ENCODE data around the gene NUP37. TPM values are rescaled to one million over a fixed set of nuclear protein-coding genes. Genes with fewer than 3 reads are reported as not detected.
"Not testable (repeated sequence)": the region's sequence is repeated elsewhere in the genome, so short reads cannot be mapped to it uniquely, and the experiment has no call there.

NUP37 gene
- total RNA-seq, result 10 to 100 TPM; 18.0 to 27.2 TPM
- polyA plus RNA-seq (ENCODE audit: insufficient read length in 2 of 2), result 10 to 100 TPM; 11.9 to 12.2 TPM
- long read RNA-seq, donor 1, transcript NUP37-209 (10 exons, 2,372 nt), result major isoform, 5 of 5 reads
- long read RNA-seq, donor 1, partial matches to known transcripts, result 0 of 5 reads
- long read RNA-seq, donor 1, other reads (novel, unspliced or antisense), result 0 of 5 reads
- long read RNA-seq, donor 2, partial matches to known transcripts, result 0 of 3 reads
- long read RNA-seq, donor 2, other reads (novel, unspliced or antisense), result 0 of 3 reads
- long read RNA-seq, donor 3, partial matches to known transcripts, result 0 of 1 reads
- long read RNA-seq, donor 3, other reads (novel, unspliced or antisense), result 0 of 1 reads
- long read RNA-seq, donor 4, transcript NUP37-201 (9 exons, 1,203 nt), result minor isoform, 5 of 139 reads
- long read RNA-seq, donor 4, transcript NUP37-209 (10 exons, 2,372 nt), result major isoform, 16 of 139 reads
- long read RNA-seq, donor 4, partial matches to known transcripts, result 117 of 139 reads
- long read RNA-seq, donor 4, other reads (novel, unspliced or antisense), result 0 of 139 reads

DNA sequence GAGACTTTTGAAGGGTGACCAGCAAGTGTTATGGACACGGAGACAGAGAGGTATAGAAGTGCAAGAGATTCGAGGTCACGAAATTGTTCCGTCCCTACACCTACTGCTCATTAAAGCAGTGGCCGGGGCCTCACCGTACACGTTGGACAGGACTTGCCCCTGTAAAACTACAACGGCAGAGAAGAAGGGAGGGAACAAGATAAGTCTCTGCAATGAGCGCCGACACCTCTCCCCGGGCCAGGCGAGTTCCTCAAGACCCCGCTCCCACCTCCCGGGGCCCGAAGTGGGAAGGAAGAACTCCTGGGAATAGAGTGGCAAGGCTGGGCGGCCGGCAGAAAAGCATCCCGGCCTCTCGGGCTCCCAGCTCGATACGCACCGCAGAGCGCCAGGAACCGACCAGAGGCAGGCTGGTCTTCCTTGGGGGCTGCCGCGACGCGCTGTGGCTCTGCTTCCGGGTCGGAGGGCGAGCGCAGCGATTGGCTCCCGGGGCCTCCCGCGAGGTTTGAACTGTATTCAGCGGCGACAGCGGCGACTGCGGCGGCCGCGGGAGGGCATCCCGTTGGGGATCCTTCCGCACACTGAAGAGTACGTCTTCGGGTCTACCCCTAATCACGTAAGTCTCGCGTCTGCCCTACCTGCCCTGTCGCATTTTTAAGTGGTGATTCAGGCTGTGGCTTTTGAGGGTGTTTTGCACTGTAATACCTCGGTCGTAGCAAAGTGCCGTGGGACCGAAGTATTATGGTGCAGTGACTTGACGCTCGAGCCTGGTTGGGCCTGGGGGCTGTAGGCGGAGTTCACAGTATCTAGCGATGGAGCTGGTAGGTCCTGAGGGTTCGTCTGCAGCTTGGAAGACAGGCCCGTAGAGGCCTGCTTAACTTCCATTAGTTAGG is at the start of gene NUP37, which contains the start of gene PARPBP:
Gene NUP37, minus strand, starts transcription at position 441 of the 890 bp plus-strand sequence. CDS start 1,596 bp downstream, outside the sequence.
Gene PARPBP, plus strand, starts transcription at position 510 of the 890 bp plus-strand sequence. CDS start 3,706 bp downstream, outside the sequence.
- DNase-seq (ENCODE audit: low read depth in 4 of 6, low spot score in 6 of 6), result peak; percentile 73 to 96 (median 84)
- WGBS (ENCODE audit: insufficient coverage), result under 1% methylated on average over 60 of the region's 62 CpGs
- Histone ChIP-seq H3K9me3 (ENCODE audit: control insufficient read depth, insufficient read depth, low read length) (no peaks in the 10 kb centered on the region), H3K27me3 (ENCODE audit: control insufficient read depth, insufficient read depth, low read length) (no peaks in the 10 kb centered on the region), H3K4me3 (ENCODE audit: low read depth, low read length) (peak within 1 kb of the TSS; percentile 87), H3K27ac (ENCODE audit: low read depth, low read length) (peak within 1 kb of the TSS; percentile 75), H3K36me3 (ENCODE audit: control insufficient read depth, insufficient read depth, low read length) (peaks cover 6% of the 10 kb centered on the region), H3K4me1 (ENCODE audit: control insufficient read depth, insufficient read depth, low read length) (peaks cover 7% of the 10 kb centered on the region)

GRCh38 chr12:102167821-102168604 is 48.1 kb upstream of the NUP37 start:
- no peaks in the 10 kb centered on the region for H3K9me3 ChIP-seq (ENCODE audit: control insufficient read depth, insufficient read depth, low read length)
- H3K4me1 ChIP-seq (ENCODE audit: control insufficient read depth, insufficient read depth, low read length), result no peaks in the 10 kb centered on the region
- H3K27ac ChIP-seq (ENCODE audit: low read depth, low read length), result no peak overlapping the region
- no peaks in the 10 kb centered on the region for H3K36me3 ChIP-seq (ENCODE audit: control insufficient read depth, insufficient read depth, low read length)
- no peak for DNase-seq (ENCODE audit: low read depth in 4 of 6, low spot score in 6 of 6)
- no peak overlapping the region for H3K4me3 ChIP-seq (ENCODE audit: low read depth, low read length)
- no peaks in the 10 kb centered on the region for H3K27me3 ChIP-seq (ENCODE audit: control insufficient read depth, insufficient read depth, low read length)

DNA sequence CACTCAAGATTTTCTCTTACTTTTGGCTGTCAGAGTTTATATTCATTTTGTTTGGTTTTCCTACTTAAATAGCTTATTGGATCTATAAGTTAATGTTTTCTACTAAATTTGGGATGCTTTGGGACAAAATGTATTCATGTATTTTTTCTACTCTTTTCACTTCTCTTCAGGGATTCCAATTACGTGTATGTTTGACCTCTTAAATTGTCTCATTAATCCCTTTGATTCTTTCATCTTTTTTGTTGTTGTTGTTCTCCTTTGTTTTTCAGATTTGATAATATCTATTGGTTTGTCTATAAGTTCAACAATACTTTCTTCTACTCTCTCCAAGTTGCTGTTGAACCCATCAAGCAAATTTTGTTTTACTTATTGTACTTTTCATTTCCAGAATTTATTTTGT is 43.5 kb upstream of the NUP37 start:
- Histone ChIP-seq H3K4me3 (ENCODE audit: low read depth, low read length) (no peak overlapping the region), H3K4me1 (ENCODE audit: control insufficient read depth, insufficient read depth, low read length) (no peaks in the 10 kb centered on the region), H3K9me3 (ENCODE audit: control insufficient read depth, insufficient read depth, low read length) (no peaks in the 10 kb centered on the region), H3K36me3 (ENCODE audit: control insufficient read depth, insufficient read depth, low read length) (no peaks in the 10 kb centered on the region), H3K27ac (ENCODE audit: low read depth, low read length) (no peak overlapping the region), H3K27me3 (ENCODE audit: control insufficient read depth, insufficient read depth, low read length) (no peaks in the 10 kb centered on the region)
- DNase-seq (ENCODE audit: low read depth in 4 of 6, low spot score in 6 of 6), result no peak
- WGBS (ENCODE audit: insufficient coverage), result no CpG with 5 or more reads among the region's 1 CpG

GRCh38 chr12:102155206-102155605 is 35.3 kb upstream of the NUP37 start:
- not testable (repeated sequence) for H3K4me1 ChIP-seq (ENCODE audit: control insufficient read depth, insufficient read depth, low read length); H3K9me3 ChIP-seq (ENCODE audit: control insufficient read depth, insufficient read depth, low read length); H3K36me3 ChIP-seq (ENCODE audit: control insufficient read depth, insufficient read depth, low read length); H3K4me3 ChIP-seq (ENCODE audit: low read depth, low read length); H3K27me3 ChIP-seq (ENCODE audit: control insufficient read depth, insufficient read depth, low read length); H3K27ac ChIP-seq (ENCODE audit: low read depth, low read length); DNase-seq (ENCODE audit: low read depth in 4 of 6, low spot score in 6 of 6)
- no CpG with 5 or more reads among the region's 3 CpGs for WGBS (ENCODE audit: insufficient coverage)

DNA sequence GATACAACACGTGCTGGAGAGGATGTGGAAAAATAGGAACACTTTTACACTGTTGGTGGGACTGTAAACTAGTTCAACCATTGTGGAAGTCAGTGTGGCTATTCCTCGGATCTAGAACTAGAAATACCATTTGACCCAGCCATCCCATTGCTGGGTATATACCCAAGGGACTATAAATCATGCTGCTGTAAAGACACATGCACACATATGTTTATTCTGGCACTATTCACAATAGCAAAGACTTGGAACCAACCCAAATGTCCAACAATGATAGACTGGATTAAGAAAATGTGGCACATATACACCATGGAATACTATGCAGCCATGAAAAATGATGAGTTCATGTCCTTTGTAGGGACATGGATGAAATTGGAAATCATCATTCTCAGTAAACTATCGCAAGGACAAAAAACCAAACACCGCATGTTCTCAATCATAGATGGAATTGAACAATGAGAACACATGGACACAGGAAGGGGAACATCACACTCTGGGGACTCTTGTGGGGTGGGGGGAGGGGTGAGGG is 27.2 kb upstream of the NUP37 start:
- H3K9me3 ChIP-seq (ENCODE audit: control insufficient read depth, insufficient read depth, low read length); DNase-seq (ENCODE audit: low read depth in 4 of 6, low spot score in 6 of 6); H3K27me3 ChIP-seq (ENCODE audit: control insufficient read depth, insufficient read depth, low read length); H3K4me1 ChIP-seq (ENCODE audit: control insufficient read depth, insufficient read depth, low read length); H3K4me3 ChIP-seq (ENCODE audit: low read depth, low read length); H3K36me3 ChIP-seq (ENCODE audit: control insufficient read depth, insufficient read depth, low read length); H3K27ac ChIP-seq (ENCODE audit: low read depth, low read length): not testable (repeated sequence)
- WGBS (ENCODE audit: insufficient coverage), result no CpG with 5 or more reads among the region's 4 CpGs

- DNase-seq (ENCODE audit: low read depth in 4 of 6, low spot score in 6 of 6), result no peak
- no CpG with 5 or more reads among the region's 1 CpG for WGBS (ENCODE audit: insufficient coverage)
- Histone ChIP-seq H3K4me3 (ENCODE audit: low read depth, low read length) (no peak overlapping the region), H3K27ac (ENCODE audit: low read depth, low read length) (no peak overlapping the region), H3K4me1 (ENCODE audit: control insufficient read depth, insufficient read depth, low read length) (no peaks in the 10 kb centered on the region), H3K9me3 (ENCODE audit: control insufficient read depth, insufficient read depth, low read length) (no peaks in the 10 kb centered on the region), H3K36me3 (ENCODE audit: control insufficient read depth, insufficient read depth, low read length) (no peaks in the 10 kb centered on the region), H3K27me3 (ENCODE audit: control insufficient read depth, insufficient read depth, low read length) (no peaks in the 10 kb centered on the region)
Measured at GRCh38 chr12:102144221-102144620, 24.3 kb upstream of the NUP37 start.

GRCh38 chr12:102142866-102143373 is 23.0 kb upstream of the NUP37 start:
- H3K4me3 ChIP-seq (ENCODE audit: low read depth, low read length); H3K4me1 ChIP-seq (ENCODE audit: control insufficient read depth, insufficient read depth, low read length); H3K9me3 ChIP-seq (ENCODE audit: control insufficient read depth, insufficient read depth, low read length); H3K27ac ChIP-seq (ENCODE audit: low read depth, low read length); DNase-seq (ENCODE audit: low read depth in 4 of 6, low spot score in 6 of 6); H3K36me3 ChIP-seq (ENCODE audit: control insufficient read depth, insufficient read depth, low read length); H3K27me3 ChIP-seq (ENCODE audit: control insufficient read depth, insufficient read depth, low read length): not testable (repeated sequence)
- 97% methylated on average over 9 of the region's 11 CpGs for WGBS (ENCODE audit: insufficient coverage)

- DNase-seq (ENCODE audit: low read depth in 4 of 6, low spot score in 6 of 6); H3K4me3 ChIP-seq (ENCODE audit: low read depth, low read length); H3K9me3 ChIP-seq (ENCODE audit: control insufficient read depth, insufficient read depth, low read length); H3K4me1 ChIP-seq (ENCODE audit: control insufficient read depth, insufficient read depth, low read length); H3K27me3 ChIP-seq (ENCODE audit: control insufficient read depth, insufficient read depth, low read length); H3K27ac ChIP-seq (ENCODE audit: low read depth, low read length); H3K36me3 ChIP-seq (ENCODE audit: control insufficient read depth, insufficient read depth, low read length): not testable (repeated sequence)
- 100% methylated on average over 2 of the region's 8 CpGs for WGBS (ENCODE audit: insufficient coverage)
Measured at GRCh38 chr12:102137619-102138018, 17.7 kb upstream of the NUP37 start.

DNA sequence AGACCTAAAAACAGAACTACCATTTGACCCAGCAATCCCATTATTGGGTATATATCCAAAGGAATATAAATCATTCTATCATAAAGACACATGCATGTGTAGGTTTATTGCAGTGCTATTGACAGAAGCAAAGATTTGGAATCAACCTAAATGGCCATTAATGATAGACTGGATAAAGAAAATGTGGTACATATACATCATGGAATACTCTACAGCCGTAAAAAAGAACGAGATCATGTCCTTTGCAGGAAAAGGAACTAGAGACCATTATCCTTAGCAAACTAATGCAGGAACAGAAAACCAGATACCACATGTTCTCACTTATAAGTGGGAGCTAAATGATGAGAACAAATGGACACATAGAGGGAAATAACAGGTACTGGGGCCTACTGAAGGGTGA is 11.5 kb upstream of the NUP37 start:
- not testable (repeated sequence) for H3K27ac ChIP-seq (ENCODE audit: low read depth, low read length); H3K36me3 ChIP-seq (ENCODE audit: control insufficient read depth, insufficient read depth, low read length); H3K27me3 ChIP-seq (ENCODE audit: control insufficient read depth, insufficient read depth, low read length); H3K9me3 ChIP-seq (ENCODE audit: control insufficient read depth, insufficient read depth, low read length); H3K4me1 ChIP-seq (ENCODE audit: control insufficient read depth, insufficient read depth, low read length); DNase-seq (ENCODE audit: low read depth in 4 of 6, low spot score in 6 of 6); H3K4me3 ChIP-seq (ENCODE audit: low read depth, low read length)
- no CpG with 5 or more reads among the region's 2 CpGs for WGBS (ENCODE audit: insufficient coverage)
